22Rv1 (cell line): ENCODE data around the gene DDI2.

Experiments
- CTCF ChIP-seq: fragments of 450-650 bp; IDR thresholded peaks from 2 replicates; pipeline ENCODE4 v1.5.1; 2017; ENCODE audit warnings: mild to moderate bottlenecking
- ZFX ChIP-seq: fragments of 450-650 bp; IDR thresholded peaks from 2 replicates; pipeline ENCODE4 v1.6.1; 2017; ENCODE audit warnings: antibody characterized with exemption, borderline replicate concordance

- TF ChIP-seq CTCF (no peak), ZFX (no peak)
Observed at GRCh38 chr1:15637826-15638225, 20.6 kb downstream of the DDI2 start.
